GM18867 (cell line): ENCODE measurements around the gene MCM8.
A peak's percentile ranks its signal among the peaks of the same experiment; 100 is the strongest.

Source experiments
- ATAC-seq: cut with Tn5 transposase; IDR thresholded peaks from one replicate; pipeline ENCODE4 v1.9.1; 2021; ENCODE audit warnings: mild to moderate bottlenecking, moderate library complexity; ENCODE audit not compliant: unreplicated experiment

Gene MCM8

DNA sequence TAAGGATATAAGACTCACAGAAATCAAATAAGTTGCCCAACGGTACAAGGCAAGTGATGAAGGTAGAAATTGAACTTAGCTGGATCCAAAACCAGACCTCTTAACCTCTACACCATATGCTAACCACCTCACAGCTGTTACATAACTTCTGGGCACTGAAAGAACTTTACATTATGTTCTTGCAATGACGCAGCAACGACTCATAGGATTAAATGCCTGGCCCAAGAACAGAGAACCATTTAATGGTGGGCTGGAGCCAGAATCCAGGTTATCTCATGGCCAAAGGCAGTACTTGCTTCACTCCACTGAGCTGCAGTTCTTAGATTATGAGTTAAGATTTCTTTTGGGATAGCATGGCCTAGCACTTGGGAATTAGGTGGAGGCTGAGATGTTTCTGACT, 4.5 kb upstream of the MCM8 start:
- no peak for ATAC-seq

- no peak for ATAC-seq
Observed at GRCh38 chr20:5947276-5947675, 3.2 kb upstream of the MCM8 start.

DNA sequence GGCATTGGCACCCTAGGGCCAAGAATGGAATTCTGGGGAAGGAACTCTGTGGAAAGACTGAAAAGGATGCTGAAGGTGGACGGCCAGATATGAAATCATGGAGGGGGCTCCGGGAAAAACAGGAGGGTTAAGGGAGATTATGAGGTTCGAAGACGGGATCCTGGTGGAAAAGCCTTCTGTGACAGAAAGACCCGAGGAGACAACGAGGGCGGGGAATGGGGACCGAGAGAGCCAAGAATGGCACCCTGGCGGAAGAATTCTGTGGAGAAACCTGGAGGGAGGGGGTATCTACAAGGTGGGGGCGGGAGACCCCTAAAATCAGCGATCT, 545 bp upstream of the MCM8 start:
- ATAC-seq = no peak

DNA sequence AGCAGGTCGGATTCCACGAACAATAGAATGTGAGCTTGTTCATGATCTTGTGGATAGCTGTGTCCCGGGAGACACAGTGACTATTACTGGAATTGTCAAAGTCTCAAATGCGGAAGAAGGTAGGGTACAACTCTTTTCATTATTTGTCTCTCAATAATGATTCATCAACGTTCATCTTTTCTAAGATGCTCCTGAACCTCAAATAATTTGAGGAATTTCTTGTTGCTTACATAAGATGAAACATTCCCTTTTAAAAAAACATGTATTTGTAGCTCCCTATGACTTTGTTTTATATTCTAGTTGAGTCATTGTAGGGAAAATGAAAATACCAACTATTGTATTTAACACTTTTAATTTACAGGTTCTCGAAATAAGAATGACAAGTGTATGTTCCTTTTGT, 17.0 kb downstream of the MCM8 start:
- ATAC-seq = no peak

DNA sequence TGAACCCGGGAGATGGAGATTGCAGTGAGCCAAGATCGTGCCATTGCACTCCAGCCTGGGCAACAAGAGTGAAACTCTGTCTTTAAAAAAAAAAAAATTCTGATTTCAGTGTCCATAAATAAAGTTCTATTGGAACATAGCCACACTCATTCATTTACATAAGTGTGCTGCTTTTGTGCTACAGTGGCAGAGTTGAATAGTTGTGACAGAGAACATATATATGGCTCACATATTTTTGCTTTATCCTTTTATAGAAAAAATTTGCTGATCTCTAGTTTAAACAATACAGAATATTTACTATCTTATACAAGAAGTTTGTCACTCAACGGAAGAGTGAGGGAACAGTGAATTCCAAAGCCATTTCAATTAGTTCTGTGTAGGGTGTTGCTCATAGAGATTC, 18.0 kb downstream of the MCM8 start:
- no peak for ATAC-seq

GRCh38 chr20:5969348-5969935, 19.0 kb downstream of the MCM8 start:
- ATAC-seq = no peak

- ATAC-seq = no peak
Observed at GRCh38 chr20:5969940-5970339, 19.5 kb downstream of the MCM8 start.

- no peak for ATAC-seq
Observed at GRCh38 chr20:5970381-5970780, 19.9 kb downstream of the MCM8 start.

DNA sequence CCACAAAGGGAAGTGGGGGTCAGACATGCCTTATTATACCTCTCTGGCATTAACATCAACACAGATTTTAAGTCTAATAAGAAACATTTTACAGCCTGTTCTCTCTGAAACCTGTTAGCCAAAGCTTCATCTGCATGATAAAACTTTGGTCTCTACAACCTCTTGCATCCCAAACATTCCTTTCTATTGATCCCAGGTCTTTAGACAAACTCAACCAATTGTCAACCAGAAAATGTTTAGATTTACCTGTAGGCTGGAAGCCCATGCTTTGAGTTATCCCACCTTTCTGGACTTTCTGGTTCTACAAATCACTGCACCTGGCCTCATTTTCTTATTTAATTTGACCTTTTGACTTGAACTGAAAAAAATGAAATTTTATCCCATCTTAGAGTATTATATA, 20.8 kb downstream of the MCM8 start:
- ATAC-seq = no peak

DNA sequence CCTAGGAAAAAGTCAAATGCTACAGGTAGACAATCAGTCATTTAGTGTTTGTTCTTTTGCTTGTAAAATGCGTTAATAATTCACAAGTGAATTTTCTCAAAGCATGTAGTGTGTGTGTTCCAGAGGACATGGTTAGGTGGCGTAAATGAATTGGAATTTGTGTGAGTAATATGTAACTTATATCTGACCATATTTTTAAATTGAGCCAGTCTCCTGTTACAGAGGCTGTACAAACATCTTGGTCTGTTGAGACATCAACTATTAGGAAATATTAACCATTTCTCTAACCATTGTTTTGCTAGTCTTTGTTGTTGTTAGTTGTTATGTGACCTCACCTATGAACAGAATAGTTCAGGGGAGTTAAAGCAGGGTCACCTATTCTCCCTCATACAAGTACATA, 22.7 kb downstream of the MCM8 start:
- ATAC-seq = no peak

GRCh38 chr20:5973971-5974370, 23.5 kb downstream of the MCM8 start:
- no peak for ATAC-seq

GRCh38 chr20:5974531-5974930, 24.1 kb downstream of the MCM8 start:
- ATAC-seq = no peak

- ATAC-seq = no peak
Observed at GRCh38 chr20:5975778-5976177, 25.3 kb downstream of the MCM8 start.

DNA sequence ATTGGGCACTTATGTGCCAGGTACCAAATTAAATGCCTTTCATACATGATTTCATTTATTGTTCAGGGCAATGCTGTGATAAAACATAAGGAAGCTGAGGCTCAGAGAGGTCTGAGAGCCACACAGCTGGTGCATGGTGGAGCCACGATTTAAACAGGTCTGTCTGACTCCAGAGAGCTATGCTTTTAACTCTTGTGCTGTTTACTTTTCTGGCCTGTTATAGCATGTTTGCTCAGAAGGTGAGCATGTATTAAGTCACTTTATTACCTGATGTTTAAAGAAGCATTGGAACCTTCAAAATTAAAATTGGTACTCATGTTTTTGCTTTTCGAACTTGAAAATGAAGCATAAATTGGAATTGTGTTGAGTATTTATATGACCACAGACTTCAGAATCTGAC, 26.8 kb downstream of the MCM8 start:
- no peak for ATAC-seq

- ATAC-seq = no peak
Observed at GRCh38 chr20:5977975-5978374, 27.5 kb downstream of the MCM8 start.

DNA sequence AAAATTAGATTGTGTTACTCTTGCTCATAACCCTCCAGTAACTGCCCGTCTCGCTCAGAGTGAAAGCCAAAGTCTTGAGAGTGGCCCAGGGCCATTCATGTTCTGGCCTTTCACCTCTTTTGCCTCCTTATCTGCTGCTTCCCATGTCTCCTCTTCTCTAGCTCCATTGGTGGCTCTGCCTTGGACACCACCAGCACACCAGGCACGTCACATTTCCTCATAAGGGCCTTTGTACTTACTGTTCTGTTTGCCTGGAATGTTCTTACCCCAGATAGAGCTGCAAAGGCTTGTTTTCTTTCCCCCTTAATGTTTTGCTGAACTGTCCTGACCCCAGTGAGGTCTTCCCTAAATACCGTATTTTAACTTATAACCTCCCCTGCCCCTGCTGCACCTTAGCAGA, 29.3 kb downstream of the MCM8 start:
- ATAC-seq = no peak

DNA sequence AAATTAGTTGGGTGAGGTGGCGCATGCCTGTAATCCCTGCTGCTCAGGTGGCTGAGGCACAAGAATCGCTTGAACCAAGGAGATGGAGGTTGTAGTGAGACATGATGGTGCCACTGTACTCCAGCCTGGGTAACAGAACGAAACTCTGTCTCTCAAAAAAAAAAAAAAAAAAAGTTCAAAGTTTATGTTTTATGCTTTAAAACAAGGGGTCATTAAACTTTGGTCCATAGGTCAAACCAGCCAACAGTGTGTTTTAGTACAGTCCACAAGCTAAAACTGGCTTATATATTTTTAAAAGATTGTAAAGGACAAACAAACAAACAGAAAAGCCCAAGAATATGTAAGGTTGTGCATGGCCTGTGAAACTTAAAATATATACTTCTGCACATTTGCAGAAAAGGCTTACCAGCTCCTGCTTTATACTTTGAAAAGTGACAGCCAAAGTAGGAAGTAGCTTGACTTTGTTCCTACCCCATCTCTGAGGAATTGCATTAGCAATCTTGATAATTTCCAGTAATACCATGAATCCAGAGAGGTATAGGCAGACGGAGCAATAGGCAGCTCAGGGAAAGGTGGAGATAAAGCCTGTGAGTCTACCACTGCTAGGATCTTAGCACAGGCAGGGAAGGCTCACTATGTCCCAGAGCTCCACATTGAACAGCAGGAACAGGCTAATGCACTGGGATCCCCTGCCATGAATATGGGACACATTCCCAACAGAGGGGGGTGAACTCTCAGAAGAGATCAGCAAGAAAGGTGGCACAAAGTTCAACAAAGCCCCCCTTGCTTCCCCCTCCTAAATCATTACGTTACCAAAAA, 30.5 kb downstream of the MCM8 start:
- ATAC-seq = no peak

GRCh38 chr20:5987383-5987782, 36.9 kb downstream of the MCM8 start:
- no peak for ATAC-seq

GRCh38 chr20:5989539-5989938, 39.1 kb downstream of the MCM8 start:
- no peak for ATAC-seq

GRCh38 chr20:5990946-5991345, 40.5 kb downstream of the MCM8 start:
- no peak for ATAC-seq

- ATAC-seq = no peak
Observed at GRCh38 chr20:5991623-5992441, 41.4 kb downstream of the MCM8 start.

DNA sequence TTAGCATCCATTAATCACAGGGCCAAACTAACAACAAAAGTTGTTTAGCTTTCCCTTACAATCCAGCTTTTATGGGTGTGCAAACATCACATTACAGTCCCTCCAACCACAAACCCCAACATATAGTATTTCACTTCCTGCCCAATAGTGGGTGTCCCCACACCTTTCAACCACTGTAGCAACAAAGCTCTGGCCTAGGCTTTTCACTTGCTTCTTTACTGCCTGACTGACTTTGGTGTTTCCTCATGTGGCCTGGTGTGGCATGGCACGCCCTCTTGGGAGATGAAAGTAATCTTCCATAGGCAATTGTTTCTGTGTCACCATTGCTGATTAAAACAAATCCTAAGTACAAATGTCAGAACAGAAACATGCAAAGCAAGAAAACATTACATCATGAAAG, 46.3 kb downstream of the MCM8 start:
- peak; percentile 98 for ATAC-seq
